ENCODE measurements around the gene PTPN3.
A peak's percentile ranks its signal among the peaks of the same experiment; 100 is the strongest.

PTPN3 gene

GRCh38 chr9:109475526-109475925, 22.6 kb downstream of the PTPN3 start:
- no peak for DNase-seq

GRCh38 chr9:109474944-109475343, 23.2 kb downstream of the PTPN3 start:
- DNase-seq, result no peak

GRCh38 chr9:109474170-109474569, 23.9 kb downstream of the PTPN3 start:
- no peak for DNase-seq

DNA sequence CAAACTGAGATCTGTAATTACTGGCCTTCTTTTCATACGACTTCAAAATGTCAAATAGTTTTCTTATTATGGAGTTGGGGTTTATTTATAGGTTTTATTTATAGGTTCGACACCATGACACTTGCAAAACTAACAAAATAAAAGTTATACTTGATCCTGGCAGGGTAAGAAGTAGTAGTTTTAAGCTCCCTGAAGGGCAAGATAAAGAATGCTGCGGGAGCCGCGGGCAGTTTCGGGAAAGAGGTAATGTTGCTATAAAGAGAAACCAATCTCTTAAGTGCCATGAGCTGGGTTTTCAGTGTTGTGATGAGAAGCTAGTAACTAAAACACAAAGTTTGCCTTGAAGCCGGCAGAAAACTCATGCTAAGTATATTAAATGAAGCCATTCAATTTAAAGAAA, 24.8 kb downstream of the PTPN3 start:
- no peak for DNase-seq

- DNase-seq, result no peak
Observed at GRCh38 chr9:109471475-109472393, 26.4 kb downstream of the PTPN3 start.

DNA sequence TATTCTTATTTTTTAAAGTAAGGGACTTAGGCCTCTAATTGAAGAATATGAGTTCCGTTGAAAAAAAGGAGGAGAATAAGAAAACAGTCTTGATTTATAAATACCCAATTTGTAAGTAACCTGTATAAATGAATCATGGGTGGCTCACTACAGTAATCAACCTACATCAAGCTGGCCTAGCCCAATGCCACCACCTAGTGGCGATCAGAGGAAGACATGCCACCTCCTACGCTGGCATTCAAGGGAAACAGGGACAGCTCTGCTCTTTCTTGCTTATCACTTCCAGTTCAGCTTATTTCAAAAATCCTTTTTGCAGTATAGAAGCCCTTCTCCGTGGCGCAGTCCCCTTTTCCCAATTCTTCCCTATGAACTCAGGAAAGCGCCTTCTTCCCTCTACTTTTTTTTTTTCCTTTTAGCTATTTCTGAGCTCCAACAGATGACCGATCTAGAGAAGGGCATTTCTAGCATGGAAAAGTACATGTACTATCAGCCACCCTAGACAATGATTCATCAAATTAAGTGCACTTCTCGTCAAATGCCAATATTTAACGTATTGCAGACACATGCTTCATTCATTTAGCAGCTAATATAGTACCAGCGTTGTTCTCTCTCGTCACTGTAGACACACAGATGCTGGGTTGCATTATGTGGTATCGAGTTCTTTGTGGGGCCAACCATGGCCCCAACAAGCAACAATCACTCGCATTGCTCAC, 28.3 kb downstream of the PTPN3 start:
- DNase-seq, result peak; percentile 83

DNA sequence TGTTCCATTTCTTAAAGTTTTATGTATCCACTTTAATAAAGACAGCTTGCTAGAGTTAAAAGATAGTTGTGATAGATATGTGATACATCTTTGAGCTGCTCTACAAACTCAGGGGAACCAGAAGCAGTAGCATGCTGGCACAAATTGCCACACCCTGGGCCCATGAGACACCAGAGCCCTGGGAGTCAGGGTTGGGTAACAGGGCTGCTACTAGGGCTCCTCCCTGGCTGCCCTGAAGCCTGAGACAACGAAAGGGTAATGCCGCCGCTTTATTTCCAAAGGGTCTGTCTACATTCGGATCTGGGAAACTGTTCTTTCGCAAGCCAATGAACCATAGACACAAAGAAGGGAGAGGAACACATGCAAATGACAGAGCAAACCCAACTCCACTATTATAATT, 29.2 kb downstream of the PTPN3 start:
- no peak for DNase-seq

GRCh38 chr9:109467936-109468335, 30.2 kb downstream of the PTPN3 start:
- DNase-seq, result peak; percentile 62

DNA sequence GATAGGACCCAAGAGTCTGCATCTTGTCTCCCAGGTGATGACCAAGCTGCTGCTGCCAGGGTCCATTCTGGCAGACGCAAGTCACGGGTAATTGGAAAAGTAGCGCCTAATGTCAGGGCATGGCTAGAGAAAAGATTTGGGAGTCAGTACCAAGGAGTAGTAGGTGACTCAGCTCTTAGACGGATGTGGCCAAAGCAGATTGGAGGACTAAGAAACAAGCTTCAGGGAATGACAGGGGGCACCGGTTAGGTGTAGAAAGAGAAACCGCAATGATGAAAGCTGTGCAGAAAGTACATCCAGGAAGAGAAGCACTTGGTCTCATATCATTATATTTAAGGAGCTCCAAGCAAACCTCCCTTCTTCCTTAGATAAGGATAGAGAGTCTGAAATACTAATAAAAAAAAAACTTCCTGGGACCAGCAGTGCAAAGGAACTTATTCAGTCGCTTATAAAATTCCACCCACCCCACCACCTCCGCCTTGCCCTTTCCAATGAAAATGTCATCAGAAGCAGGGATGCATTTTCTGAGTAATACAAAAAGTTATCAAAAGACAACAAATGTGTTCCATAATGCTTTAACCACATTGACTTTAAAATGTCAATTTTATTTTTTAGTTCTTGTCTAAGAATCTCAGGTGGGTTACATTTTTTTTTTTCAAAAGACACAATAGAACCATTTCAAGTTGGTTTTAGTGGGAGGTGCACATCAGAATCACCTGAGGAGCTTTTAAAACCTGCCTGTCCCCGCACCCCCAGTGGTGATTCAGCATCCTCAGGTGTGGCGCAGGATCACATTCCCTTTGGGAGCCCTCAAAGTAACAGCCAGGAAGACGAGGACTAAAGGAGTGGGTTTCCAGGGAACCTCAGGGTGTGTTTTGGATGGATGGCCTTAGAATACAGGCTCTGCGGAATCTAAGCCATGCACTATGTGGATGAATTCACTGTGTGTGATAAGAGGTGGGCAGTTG, 31.2 kb downstream of the PTPN3 start:
- DNase-seq, result peak; percentile 10

DNA sequence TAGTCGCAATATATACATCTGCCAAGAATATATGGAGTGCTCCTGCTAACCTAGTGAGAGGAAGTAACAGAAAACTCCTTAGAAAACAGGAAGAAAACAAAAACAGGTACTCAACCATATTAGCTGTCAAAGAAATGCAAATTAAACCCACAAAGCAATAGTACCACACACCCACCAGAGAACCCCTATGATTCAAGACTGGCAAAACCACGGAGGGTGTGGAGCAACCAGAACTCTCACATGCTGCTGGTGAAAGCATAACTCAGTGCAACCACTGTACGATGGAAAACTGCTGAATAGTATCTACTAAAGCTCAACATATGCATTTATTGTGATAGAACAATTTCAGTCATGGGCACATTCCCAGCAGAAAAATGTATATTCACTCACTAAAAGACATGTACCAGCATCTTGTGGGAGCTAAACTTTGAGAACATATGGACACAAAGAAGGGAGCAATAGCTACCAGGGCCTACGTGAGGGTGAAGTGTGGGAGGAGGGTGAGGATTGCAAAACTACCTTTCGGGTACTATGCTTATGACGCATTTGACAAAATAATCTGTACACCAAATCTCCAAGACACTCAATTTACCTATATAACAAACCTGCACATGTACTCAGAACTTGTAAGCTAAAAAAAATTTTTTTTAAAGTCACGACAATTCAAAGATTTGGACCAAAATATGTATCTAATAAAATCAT, 34.0 kb downstream of the PTPN3 start:
- DNase-seq, result peak; percentile 70

DNA sequence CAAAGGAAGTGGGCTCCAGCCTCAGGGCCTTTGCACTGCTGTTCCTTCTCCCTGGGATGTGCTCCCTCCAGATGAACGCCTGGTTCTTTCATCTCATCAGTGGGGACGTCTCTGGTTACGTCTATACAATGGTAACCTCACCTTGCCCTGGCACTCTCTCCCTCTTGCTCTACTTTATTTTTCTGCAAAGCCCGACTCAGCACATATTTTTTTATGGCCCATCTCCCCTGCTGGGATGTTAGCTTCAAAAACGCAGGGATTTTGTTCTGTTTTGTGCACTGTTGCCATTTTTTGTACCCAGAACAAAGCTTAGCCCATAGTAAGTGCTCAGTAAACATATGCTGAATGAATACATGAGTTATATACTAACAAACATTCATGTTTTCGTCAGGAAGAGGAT, 37.5 kb downstream of the PTPN3 start:
- no peak for DNase-seq

DNA sequence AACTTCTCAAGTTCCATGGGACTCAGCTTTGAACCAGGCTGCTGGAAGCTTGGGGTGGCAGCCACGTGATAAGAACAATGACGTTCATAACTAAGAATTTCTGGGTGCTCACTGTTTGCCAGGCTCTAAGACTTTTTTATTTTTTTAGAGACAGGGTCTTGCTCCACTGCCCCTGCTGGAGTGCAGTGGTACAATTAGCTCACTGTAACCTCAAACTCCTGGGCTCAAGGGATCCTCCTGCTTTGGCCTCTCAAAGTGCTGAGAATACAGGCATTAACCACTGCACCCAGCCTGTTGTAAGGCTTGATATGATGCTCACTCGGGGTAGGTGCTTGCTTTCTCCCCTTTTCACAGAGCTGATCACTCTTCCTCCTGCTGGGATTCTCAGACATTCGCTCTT, 38.7 kb downstream of the PTPN3 start:
- DNase-seq, result no peak

- no peak for DNase-seq
Observed at GRCh38 chr9:109458453-109459211, 39.5 kb downstream of the PTPN3 start.

DNA sequence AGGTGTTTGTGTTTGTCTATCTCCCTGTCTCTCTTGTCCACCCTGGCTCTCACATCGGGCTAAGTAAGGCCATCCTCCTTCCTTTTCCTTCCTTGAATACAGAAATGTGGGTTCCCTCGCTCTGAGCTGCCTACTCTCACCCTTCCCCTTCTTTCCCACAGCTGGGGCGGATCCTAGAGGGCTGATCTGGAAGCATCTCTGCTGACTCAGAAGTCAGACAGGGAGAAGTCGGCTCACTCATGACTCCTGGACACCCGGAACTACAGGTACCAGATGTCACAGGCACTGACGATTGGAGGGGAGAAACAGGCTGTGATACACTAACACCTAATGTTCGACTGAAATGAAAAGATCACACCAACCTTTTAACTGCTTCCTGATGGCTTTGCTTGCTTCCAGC, 41.3 kb downstream of the PTPN3 start:
- no peak for DNase-seq

DNA sequence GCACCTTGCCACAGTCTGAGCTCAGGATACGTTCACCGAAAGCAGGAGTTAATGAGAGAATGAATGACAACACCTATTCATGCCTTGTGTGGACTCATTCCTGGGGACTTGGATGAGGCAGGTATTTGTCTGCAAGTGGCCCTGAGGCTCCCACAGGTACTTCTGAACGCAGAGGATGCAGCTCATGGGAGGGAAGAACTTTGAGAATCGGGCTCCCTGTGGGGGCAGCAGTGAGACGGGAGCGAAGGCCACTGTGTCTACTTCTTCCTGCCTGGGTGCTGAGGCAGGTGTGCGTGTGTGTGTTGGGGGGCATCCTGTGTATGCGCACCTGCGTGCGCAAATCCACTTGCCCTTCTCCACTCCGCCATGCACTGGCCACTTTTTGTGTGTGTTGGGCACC, 42.2 kb downstream of the PTPN3 start:
- DNase-seq, result no peak

- DNase-seq, result no peak
Observed at GRCh38 chr9:109455391-109455790, 42.7 kb downstream of the PTPN3 start.

DNA sequence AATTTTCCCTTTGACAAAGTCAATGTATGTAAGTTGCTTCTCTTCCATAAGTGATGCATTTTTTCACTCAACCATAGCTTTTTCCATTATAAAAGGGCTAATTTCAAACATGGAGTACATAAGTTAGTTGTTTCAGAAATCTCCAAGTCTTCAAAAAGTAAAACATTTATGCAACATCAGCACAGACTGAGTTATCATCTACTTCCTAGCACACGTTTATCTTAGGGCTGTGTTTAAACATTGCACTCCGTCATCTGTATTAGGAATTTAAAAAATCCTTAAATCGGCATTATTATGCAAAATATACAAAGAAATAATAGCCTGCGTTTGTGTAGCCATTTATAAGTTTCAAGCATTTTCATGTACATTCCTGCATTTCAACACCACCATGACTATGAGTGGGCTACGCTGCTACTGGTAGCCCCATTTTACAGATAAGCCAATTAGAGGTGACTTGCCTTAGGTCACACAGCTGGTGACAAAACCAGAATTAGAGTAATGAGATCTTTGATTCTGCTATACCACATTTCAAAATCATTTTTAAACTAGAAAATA, 43.4 kb downstream of the PTPN3 start:
- no peak for DNase-seq

- DNase-seq, result no peak
Observed at GRCh38 chr9:109454041-109454440, 44.1 kb downstream of the PTPN3 start.

DNA sequence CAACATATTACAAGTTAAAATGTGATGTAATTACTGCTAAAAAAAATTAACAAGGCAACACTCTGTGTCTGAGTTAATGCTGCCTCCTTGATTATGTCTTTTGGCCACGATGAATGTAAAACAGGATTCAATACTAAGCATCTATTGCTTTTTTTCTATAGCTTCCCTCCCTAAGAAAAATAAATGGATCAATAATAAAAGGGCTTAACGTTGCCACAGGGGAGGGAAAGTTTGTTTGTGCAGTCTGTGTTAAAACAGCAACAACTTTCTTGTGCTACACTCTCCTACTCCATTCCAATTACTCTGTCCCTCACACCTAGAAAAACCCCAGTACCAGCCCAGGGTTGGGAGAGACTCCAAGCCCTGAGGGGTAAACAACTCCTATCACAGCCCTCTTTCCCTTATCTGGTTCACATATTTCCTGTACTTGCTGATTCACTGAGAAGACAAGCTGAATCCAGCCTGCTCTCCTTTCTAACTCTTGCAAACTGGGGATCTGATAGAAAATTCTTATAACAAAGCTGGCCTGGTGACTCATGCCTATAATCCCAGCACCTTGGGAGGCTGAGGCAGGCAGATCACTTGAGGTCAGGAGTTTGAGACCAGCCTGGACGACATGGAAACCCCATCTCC, 44.8 kb downstream of the PTPN3 start:
- no peak for DNase-seq

- no peak for DNase-seq
Observed at GRCh38 chr9:109452761-109453160, 45.3 kb downstream of the PTPN3 start.
